Prostate gland (tissue), 2 donors: ENCODE results near the gene CFAP46.

Experiments used
- POLR2A ChIP-seq: fragments of 450-650 bp; IDR thresholded peaks from one replicate; pipeline ENCODE4 v1.6.1; 2016; ENCODE audit warnings: antibody characterized with exemption, mild to moderate bottlenecking
- POLR2AphosphoS5 ChIP-seq: sonication (generic); formaldehyde crosslinking; IDR thresholded peaks from one replicate; pipeline ENCODE4 v1.6.1; 2017; ENCODE audit warnings: antibody characterized with exemption
- TF ChIP-seq, protein P1 (sequence below), 4 experiments: fragments of 200-600 bp in 2 of 4; fragments of 450-650 bp in 2 of 4; sonication (generic) in 2 of 4; IDR thresholded peaks; 1 replicate in 3 of 4; 2 replicates in 1 of 4; pipeline ENCODE4 v1.5.1; 2016 to 2019; ENCODE audit warnings: antibody characterized with exemption in 4 of 4, mild to moderate bottlenecking in 2 of 4, moderate library complexity in 2 of 4

DNA sequence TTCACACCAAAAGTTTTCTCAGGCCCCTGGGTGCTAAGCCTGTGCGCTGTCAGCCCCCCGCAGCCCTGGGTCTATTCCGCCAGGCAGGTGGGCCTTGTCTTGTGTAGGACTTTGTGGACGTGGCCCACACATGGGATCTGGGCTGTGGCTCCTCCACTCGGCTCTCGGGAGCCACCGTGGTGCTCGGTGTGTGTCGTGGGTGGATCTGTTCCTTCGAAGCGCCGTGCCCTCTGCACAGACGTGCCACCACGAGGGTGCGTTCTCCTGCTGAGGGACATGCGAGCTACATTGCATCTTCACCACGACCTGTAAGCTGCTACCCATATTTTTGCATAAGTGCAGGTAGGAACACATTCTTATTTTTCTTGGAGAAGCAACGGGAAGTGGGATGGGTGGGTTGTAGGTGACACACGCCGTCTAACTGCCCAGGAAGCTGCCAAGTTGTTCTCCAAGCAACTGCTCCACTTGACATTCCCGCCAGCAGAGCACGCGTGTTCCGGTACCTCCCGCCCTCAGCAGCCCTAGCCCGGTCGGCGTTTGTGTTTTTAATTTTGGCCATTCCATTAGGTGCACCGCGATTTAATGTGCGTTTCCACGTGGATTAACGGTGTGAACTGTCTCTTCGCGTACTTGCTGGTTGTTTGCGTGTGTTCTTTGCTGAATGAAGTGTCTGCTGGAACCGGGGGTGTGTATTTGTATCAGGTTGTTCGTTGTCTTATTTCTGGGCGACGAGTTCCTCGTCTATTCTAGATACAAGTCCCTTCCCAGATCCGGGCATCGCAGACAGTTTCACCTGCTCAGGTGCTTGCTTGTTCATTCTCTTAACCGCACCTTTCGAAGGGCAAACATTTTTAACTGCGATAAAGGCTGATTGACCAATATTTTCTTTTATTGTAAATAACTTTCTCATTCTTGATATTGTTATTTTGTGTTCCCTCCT lies 47.4 kb upstream of the CFAP46 start:
- TF ChIP-seq, protein P1, sequence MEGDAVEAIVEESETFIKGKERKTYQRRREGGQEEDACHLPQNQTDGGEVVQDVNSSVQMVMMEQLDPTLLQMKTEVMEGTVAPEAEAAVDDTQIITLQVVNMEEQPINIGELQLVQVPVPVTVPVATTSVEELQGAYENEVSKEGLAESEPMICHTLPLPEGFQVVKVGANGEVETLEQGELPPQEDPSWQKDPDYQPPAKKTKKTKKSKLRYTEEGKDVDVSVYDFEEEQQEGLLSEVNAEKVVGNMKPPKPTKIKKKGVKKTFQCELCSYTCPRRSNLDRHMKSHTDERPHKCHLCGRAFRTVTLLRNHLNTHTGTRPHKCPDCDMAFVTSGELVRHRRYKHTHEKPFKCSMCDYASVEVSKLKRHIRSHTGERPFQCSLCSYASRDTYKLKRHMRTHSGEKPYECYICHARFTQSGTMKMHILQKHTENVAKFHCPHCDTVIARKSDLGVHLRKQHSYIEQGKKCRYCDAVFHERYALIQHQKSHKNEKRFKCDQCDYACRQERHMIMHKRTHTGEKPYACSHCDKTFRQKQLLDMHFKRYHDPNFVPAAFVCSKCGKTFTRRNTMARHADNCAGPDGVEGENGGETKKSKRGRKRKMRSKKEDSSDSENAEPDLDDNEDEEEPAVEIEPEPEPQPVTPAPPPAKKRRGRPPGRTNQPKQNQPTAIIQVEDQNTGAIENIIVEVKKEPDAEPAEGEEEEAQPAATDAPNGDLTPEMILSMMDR (IDR thresholded peaks at IDR 0.05): no peak
- TF ChIP-seq POLR2AphosphoS5 (no peak), POLR2A (no peak)
